Measurements from ENCODE around the gene SMG6.
"Not testable (repeated sequence)": the region's sequence is repeated elsewhere in the genome, so short reads cannot be mapped to it uniquely, and the experiment has no call there.

The SMG6 gene

GRCh38 chr17:2020721-2021120, 282.9 kb downstream of the SMG6 start:
- DNase-seq = no peak

DNA sequence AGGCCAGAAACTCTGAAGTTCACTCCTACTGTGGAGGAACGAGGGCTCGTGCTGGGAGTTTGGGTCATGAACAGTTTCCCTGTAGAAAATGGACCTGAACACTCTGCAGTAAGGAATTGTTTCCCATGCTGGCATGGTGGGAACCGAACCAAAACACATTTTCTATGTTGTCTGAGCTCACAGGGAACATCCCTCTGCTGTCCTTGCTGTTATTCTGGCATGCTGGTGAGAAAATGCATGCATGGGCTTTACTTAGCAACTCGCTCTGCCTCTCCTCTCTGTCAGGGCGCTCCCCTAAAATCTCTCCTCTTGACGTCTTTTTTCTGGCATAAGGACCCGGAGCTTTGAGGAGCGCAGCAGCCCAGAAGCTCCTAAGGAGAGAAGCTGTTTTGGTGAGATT, 283.9 kb downstream of the SMG6 start:
- no peak for DNase-seq

- DNase-seq = no peak
Measured at GRCh38 chr17:2018716-2019510, 284.7 kb downstream of the SMG6 start.

DNA sequence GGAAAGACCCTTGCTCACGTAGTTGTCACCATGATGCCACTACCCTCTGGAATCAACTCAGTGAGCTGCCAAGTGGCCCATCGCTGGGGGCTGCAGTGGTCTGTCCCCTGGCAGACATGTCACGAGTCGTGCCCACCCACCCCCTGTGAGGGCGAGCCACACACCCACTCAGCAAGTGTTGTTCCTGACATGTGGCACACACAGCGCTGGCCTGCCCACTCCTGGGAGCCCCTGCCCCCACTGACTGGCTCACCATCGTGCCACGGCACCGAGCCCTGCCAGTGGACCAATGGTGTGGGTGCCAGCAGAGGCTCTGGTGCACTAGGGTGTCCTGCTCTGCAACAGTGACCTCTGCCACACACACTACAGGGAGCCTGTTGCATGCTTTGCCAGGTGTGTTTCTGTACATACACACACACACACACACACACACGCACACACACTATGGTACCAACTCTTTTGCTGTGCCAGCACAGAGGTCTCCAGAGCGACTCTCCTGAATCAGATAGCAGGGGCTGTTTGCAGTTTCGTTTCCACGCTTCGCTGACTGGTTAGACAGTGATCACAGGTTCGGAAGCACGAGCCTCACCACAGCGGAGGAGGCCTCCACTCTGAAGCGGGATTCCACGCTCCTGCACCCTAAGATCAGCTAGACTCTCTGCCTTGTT, 286.2 kb downstream of the SMG6 start:
- DNase-seq = no peak

GRCh38 chr17:2016494-2016893, 287.1 kb downstream of the SMG6 start:
- no peak for DNase-seq

- no peak for DNase-seq
Measured at GRCh38 chr17:2015314-2015713, 288.3 kb downstream of the SMG6 start.

- no peak for DNase-seq
Measured at GRCh38 chr17:2013994-2014317, 289.6 kb downstream of the SMG6 start.

- not testable (repeated sequence) for DNase-seq
Measured at GRCh38 chr17:2013220-2013993, 290.2 kb downstream of the SMG6 start.

- DNase-seq = no peak
Measured at GRCh38 chr17:2012499-2012898, 291.1 kb downstream of the SMG6 start.

GRCh38 chr17:2011411-2012371, 291.9 kb downstream of the SMG6 start:
- no peak for DNase-seq
